HepG2 (cell line): ENCODE measurements around the gene AHSG. TPM values are rescaled to one million over a fixed set of nuclear protein-coding genes. Genes with fewer than 3 reads are reported as not detected.

ENCODE experiments used
- CBX5 ChIP-seq: sonication (generic); formaldehyde crosslinking; IDR thresholded peaks from 2 replicates; pipeline ENCODE4 v1.4.0; 2020; ENCODE audit warnings: missing genetic modification reagents, borderline replicate concordance
- CCDC6 ChIP-seq: sonication (generic); formaldehyde crosslinking; IDR thresholded peaks from 2 replicates; pipeline ENCODE4 v1.8.1; 2022; ENCODE audit warnings: mild to moderate bottlenecking, missing genetic modification reagents, moderate library complexity
- HBP1 ChIP-seq: IDR thresholded peaks from 2 replicates; pipeline ENCODE4 v1.6.1; 2016; ENCODE audit warnings: low read depth, control low read depth
- KLF12 ChIP-seq: sonication (generic); formaldehyde crosslinking; IDR thresholded peaks from 2 replicates; pipeline ENCODE4 v1.4.0; 2020; ENCODE audit warnings: missing genetic modification reagents, borderline replicate concordance
- MED1 ChIP-seq: sonication (generic); formaldehyde crosslinking; IDR thresholded peaks from 2 replicates; pipeline ENCODE4 v1.4.0; 2020; ENCODE audit warnings: missing genetic modification reagents
- REPIN1 ChIP-seq: sonication (generic); formaldehyde crosslinking; IDR thresholded peaks from 2 replicates; pipeline ENCODE4 v1.8.0; 2022; ENCODE audit warnings: missing genetic modification reagents, low read depth, mild to moderate bottlenecking, borderline replicate concordance
- RFXANK ChIP-seq: IDR thresholded peaks from 2 replicates; pipeline ENCODE4 v1.6.1; 2016
- SP2 ChIP-seq: sonication (generic); formaldehyde crosslinking; IDR thresholded peaks from 2 replicates; pipeline ENCODE4 v1.5.1; 2020; ENCODE audit warnings: mild to moderate bottlenecking, missing genetic modification reagents
- USF2 ChIP-seq, 2 experiments: sonication (generic) in 1 of 2; formaldehyde crosslinking in 1 of 2; IDR thresholded peaks; 2 replicates each; pipeline versions ENCODE4 v1.5.1 to v1.6.1; 2011 to 2020; ENCODE audit warnings: borderline replicate concordance in 1 of 2, low read depth in 1 of 2, low read length in 1 of 2, mild to moderate bottlenecking in 1 of 2, missing genetic modification reagents in 1 of 2, moderate library complexity in 1 of 2
- ZBTB34 ChIP-seq: sonication (generic); formaldehyde crosslinking; IDR thresholded peaks from 2 replicates; pipeline ENCODE4 v1.8.0; 2022; ENCODE audit warnings: mild to moderate bottlenecking, missing genetic modification reagents
- ZBTB37 ChIP-seq: sonication (generic); formaldehyde crosslinking; IDR thresholded peaks from 2 replicates; pipeline ENCODE4 v1.4.0; 2020; ENCODE audit warnings: mild to moderate bottlenecking, missing genetic modification reagents
- ZC3H13 ChIP-seq: sonication (generic); formaldehyde crosslinking; IDR thresholded peaks from 2 replicates; pipeline ENCODE4 v1.8.1; 2023; ENCODE audit warnings: mild to moderate bottlenecking, missing genetic modification reagents, moderate library complexity
- ZNF20 ChIP-seq: sonication (generic); formaldehyde crosslinking; IDR thresholded peaks from 2 replicates; pipeline ENCODE4 v1.4.0; 2020; ENCODE audit warnings: mild to moderate bottlenecking, moderate library complexity, missing genetic modification reagents
- ZNF33B ChIP-seq: sonication (generic); formaldehyde crosslinking; IDR thresholded peaks from 2 replicates; pipeline ENCODE4 v1.5.1; 2020; ENCODE audit warnings: mild to moderate bottlenecking, missing genetic modification reagents
- ZNF362 ChIP-seq: sonication (generic); formaldehyde crosslinking; IDR thresholded peaks from 2 replicates; pipeline ENCODE4 v1.4.0; 2020; ENCODE audit warnings: missing genetic modification reagents, mild to moderate bottlenecking, borderline replicate concordance
- ZNF501 ChIP-seq: sonication (generic); formaldehyde crosslinking; IDR thresholded peaks from 2 replicates; pipeline ENCODE4 v1.5.1; 2020; ENCODE audit warnings: mild to moderate bottlenecking, moderate library complexity, missing genetic modification reagents
- ZNF614 ChIP-seq: IDR thresholded peaks from 2 replicates; pipeline ENCODE4 v1.6.1; 2018; ENCODE audit warnings: missing biosample characterization, missing genetic modification reagents, inconsistent platforms, borderline replicate concordance
- ZNF703 ChIP-seq: sonication (generic); formaldehyde crosslinking; IDR thresholded peaks from 2 replicates; pipeline ENCODE4 v1.5.1; 2020; ENCODE audit warnings: missing genetic modification reagents, mild to moderate bottlenecking, moderate library complexity, borderline replicate concordance
- ZNF879 ChIP-seq: sonication (generic); formaldehyde crosslinking; IDR thresholded peaks from 2 replicates; pipeline ENCODE4 v1.8.1; 2023; ENCODE audit warnings: missing genetic modification reagents
- polyA plus RNA-seq, 8 experiments: library from polyadenylated mRNA; depleted of rRNA in 3 of 8; stranded (reverse) in 7 of 8; unstranded in 1 of 8; fragments of >200 nt; fragmentation: Illumina TruSeq in 4 of 8; extraction: Trizol in 4 of 8; gene quantifications; 2 replicates each; pipeline versions ENCODE4 v1.2.1 to v1.2.3, GENCODE V29; 2011 to 2016; ENCODE audit warnings: low read depth in 4 of 8, missing spikeins in 1 of 8, mixed read lengths in 1 of 8; ENCODE audit not compliant: insufficient read depth in 1 of 8
- total RNA-seq, 5 experiments: library from RNA; depleted of rRNA; stranded (reverse); fragments of >200 nt; fragmentation: Illumina TruSeq; extraction: Trizol; gene quantifications; 2 replicates each; pipeline ENCODE4 v1.2.3, GENCODE V29; 2016; ENCODE audit warnings: low read depth in 1 of 5

AHSG gene
- total and polyA plus RNA-seq, 2 of the 13 experiments (the other 11 are each of a cell fraction or from before 2014, with no cell fraction given): 2,043 to 19,152 TPM

GRCh38 chr3:186617036-186617946 is 4.4 kb downstream of the AHSG start (continued):
- 0 out of 2 replicates have a peak, but pooled peaks have one; percentile 69 for TF ChIP-seq CCDC6 (CRISPR knock-in tag)
- peak; percentile 16; the same call in 1 of the 2 replicates for TF ChIP-seq KLF12 (CRISPR knock-in tag)
- peak; percentile 47 for TF ChIP-seq MED1 (CRISPR knock-in tag)
- peak; percentile 35; the same call in 1 of the 2 replicates for TF ChIP-seq REPIN1 (CRISPR knock-in tag)
- TF ChIP-seq CBX5 (CRISPR knock-in tag): peak; percentile 60; the same call in 1 of the 2 replicates
- TF ChIP-seq USF2 (IDR thresholded peaks at IDR 0.05; ENCODE audit: low read depth, low read length): no peak
- TF ChIP-seq USF2 (CRISPR knock-in tag; IDR thresholded peaks at IDR 0.05; ENCODE audit: borderline replicate concordance): no peak
- TF ChIP-seq ZBTB34 (CRISPR knock-in tag): 0 out of 2 replicates have a peak, but pooled peaks have one; percentile 59
- peak; percentile 71; the same call in 1 of the 2 replicates for TF ChIP-seq HBP1
- TF ChIP-seq ZNF501: peak; percentile 65
- no peak for TF ChIP-seq ZNF33B (CRISPR knock-in tag)
- peak; percentile 53; the same call in 1 of the 2 replicates for TF ChIP-seq ZNF362 (CRISPR knock-in tag)
- no peak for TF ChIP-seq ZNF20 (CRISPR knock-in tag)
- 0 out of 2 replicates have a peak, but pooled peaks have one; percentile 58 for TF ChIP-seq ZNF879 (CRISPR knock-in tag)
- TF ChIP-seq ZNF614: peak; percentile 35; the same call in 1 of the 2 replicates
- 0 out of 2 replicates have a peak, but pooled peaks have one; percentile 55 for TF ChIP-seq ZNF703 (CRISPR knock-in tag)
- TF ChIP-seq ZBTB37 (CRISPR knock-in tag): 0 out of 2 replicates have a peak, but pooled peaks have one; percentile 4
- TF ChIP-seq RFXANK (CRISPR knock-in tag): 0 out of 2 replicates have a peak, but pooled peaks have one; percentile 26
- TF ChIP-seq ZC3H13 (CRISPR knock-in tag): peak; percentile 95
- TF ChIP-seq SP2: no peak
